GM12892 (cell line): ENCODE measurements around the gene ADA.

Source experiments
- POLR2A ChIP-seq: IDR thresholded peaks from 2 replicates; pipeline ENCODE4 v1.6.1; 2011; ENCODE audit warnings: low read depth, low read length, control low read depth
- POLR2AphosphoS5 ChIP-seq: IDR thresholded peaks from 2 replicates; pipeline ENCODE4 v1.6.1; 2011; ENCODE audit warnings: low read depth, low read length, control low read depth
- TAF1 ChIP-seq: IDR thresholded peaks from 2 replicates; pipeline ENCODE4 v1.6.1; 2011; ENCODE audit warnings: low read depth, mild to moderate bottlenecking, control low read depth, low read length, borderline replicate concordance

GRCh38 chr20:44587035-44587980 lies 64.2 kb downstream of the ADA start:
- TF ChIP-seq POLR2A (no peak), TAF1 (no peak), POLR2AphosphoS5 (no peak)
